ENCODE data around the gene SMAD2. TPM values are rescaled to one million over a fixed set of nuclear protein-coding genes. Genes with fewer than 3 reads are reported as not detected.

The SMAD2 gene
- total RNA-seq, 1 donor, result 44.9 TPM

DNA sequence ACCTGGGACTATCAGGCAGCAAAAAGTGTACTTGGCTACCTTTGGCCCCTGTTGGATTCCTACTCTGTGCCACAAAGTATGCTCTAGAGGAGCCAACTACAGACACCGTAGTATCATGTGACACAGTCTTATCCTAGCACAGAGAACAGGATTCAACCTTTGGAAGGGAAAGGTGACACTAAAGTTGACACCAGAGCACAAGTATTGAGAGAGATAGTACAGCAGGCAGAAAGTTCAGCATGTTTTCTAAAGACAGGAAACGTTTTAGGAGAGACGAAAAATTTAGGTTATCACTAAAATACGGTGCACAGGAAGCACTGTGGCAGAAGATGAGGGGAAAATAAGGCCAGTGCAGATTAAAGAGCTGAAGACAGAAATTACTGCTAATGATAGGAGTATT is 18.6 kb downstream of the SMAD2 start:
- Histone ChIP-seq H3K79me2 (ENCODE audit: insufficient read depth, low read length) (peaks cover 92% of the 10 kb centered on the region), H3K4me1 (ENCODE audit: insufficient read depth, low read length) (no peaks in the 10 kb centered on the region), H3K36me3 (ENCODE audit: insufficient read depth, low read length) (no peaks in the 10 kb centered on the region), H3K9me3 (ENCODE audit: low read depth, low read length) (no peaks in the 10 kb centered on the region), H2AFZ (ENCODE audit: low read length) (no peak overlapping the region), H3K27me3 (ENCODE audit: insufficient read depth, low read length) (no peaks in the 10 kb centered on the region), H3K27ac (ENCODE audit: low read depth, low read length) (no peak overlapping the region), H3K4me2 (ENCODE audit: insufficient read depth, low read length) (no peak overlapping the region), H3K4me3 (ENCODE audit: insufficient read depth, low read length) (no peak overlapping the region), H4K20me1 (ENCODE audit: insufficient read depth, low read length) (peaks cover 11% of the 10 kb centered on the region)
- TF ChIP-seq, protein P1, sequence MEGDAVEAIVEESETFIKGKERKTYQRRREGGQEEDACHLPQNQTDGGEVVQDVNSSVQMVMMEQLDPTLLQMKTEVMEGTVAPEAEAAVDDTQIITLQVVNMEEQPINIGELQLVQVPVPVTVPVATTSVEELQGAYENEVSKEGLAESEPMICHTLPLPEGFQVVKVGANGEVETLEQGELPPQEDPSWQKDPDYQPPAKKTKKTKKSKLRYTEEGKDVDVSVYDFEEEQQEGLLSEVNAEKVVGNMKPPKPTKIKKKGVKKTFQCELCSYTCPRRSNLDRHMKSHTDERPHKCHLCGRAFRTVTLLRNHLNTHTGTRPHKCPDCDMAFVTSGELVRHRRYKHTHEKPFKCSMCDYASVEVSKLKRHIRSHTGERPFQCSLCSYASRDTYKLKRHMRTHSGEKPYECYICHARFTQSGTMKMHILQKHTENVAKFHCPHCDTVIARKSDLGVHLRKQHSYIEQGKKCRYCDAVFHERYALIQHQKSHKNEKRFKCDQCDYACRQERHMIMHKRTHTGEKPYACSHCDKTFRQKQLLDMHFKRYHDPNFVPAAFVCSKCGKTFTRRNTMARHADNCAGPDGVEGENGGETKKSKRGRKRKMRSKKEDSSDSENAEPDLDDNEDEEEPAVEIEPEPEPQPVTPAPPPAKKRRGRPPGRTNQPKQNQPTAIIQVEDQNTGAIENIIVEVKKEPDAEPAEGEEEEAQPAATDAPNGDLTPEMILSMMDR (IDR thresholded peaks at IDR 0.05; ENCODE audit: extremely low read depth, low read depth, low read length), result no peak
- DNase-seq (ENCODE audit: insufficient read length, low spot score, missing footprints), result no peak

DNA sequence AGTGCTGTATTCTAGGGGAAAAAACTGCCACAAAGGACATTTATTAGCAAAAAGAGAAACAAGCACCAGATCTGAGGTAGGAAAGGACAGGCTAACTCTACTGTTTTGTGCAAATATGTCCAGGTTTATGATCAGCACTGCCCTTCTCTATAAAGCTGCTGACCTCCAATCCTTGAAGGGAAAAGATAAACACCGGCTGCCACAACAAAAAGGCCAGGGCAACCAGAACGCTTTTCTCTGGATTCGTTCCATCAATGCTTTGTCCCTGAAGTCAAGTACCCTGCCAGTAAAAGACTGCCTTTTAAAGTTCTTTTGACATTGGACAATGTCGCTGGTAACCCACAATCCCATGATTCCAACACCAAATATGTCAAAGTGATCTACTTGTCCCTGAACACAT is 21.0 kb downstream of the SMAD2 start:
- TF ChIP-seq, protein P1 (IDR thresholded peaks at IDR 0.05; ENCODE audit: extremely low read depth, low read depth, low read length), result no peak
- H3K4me3 ChIP-seq (ENCODE audit: insufficient read depth, low read length), result no peak overlapping the region
- H3K4me2 ChIP-seq (ENCODE audit: insufficient read depth, low read length), result no peak overlapping the region
- no peak overlapping the region for H3K27ac ChIP-seq (ENCODE audit: low read depth, low read length)
- H3K9me3 ChIP-seq (ENCODE audit: low read depth, low read length), result peaks cover 2% of the 10 kb centered on the region
- H3K4me1 ChIP-seq (ENCODE audit: insufficient read depth, low read length), result no peaks in the 10 kb centered on the region
- no peaks in the 10 kb centered on the region for H3K36me3 ChIP-seq (ENCODE audit: insufficient read depth, low read length)
- H4K20me1 ChIP-seq (ENCODE audit: insufficient read depth, low read length), result peaks cover 16% of the 10 kb centered on the region
- H3K27me3 ChIP-seq (ENCODE audit: insufficient read depth, low read length), result no peaks in the 10 kb centered on the region
- H2AFZ ChIP-seq (ENCODE audit: low read length), result no peak overlapping the region
- DNase-seq (ENCODE audit: insufficient read length, low spot score, missing footprints), result no peak
- H3K79me2 ChIP-seq (ENCODE audit: insufficient read depth, low read length), result peaks cover 92% of the 10 kb centered on the region

GRCh38 chr18:47908592-47908991 is 21.9 kb downstream of the SMAD2 start:
- Histone ChIP-seq H3K36me3 (ENCODE audit: insufficient read depth, low read length) (no peaks in the 10 kb centered on the region), H3K79me2 (ENCODE audit: insufficient read depth, low read length) (peaks cover 93% of the 10 kb centered on the region), H4K20me1 (ENCODE audit: insufficient read depth, low read length) (peaks cover 16% of the 10 kb centered on the region), H3K4me3 (ENCODE audit: insufficient read depth, low read length) (no peak overlapping the region), H3K9me3 (ENCODE audit: low read depth, low read length) (peaks cover 2% of the 10 kb centered on the region), H3K4me2 (ENCODE audit: insufficient read depth, low read length) (no peak overlapping the region), H3K27ac (ENCODE audit: low read depth, low read length) (no peak overlapping the region), H2AFZ (ENCODE audit: low read length) (no peak overlapping the region), H3K27me3 (ENCODE audit: insufficient read depth, low read length) (no peaks in the 10 kb centered on the region), H3K4me1 (ENCODE audit: insufficient read depth, low read length) (no peaks in the 10 kb centered on the region)
- TF ChIP-seq, protein P1 (IDR thresholded peaks at IDR 0.05; ENCODE audit: extremely low read depth, low read depth, low read length), result no peak
- DNase-seq (ENCODE audit: insufficient read length, low spot score, missing footprints), result no peak

DNA sequence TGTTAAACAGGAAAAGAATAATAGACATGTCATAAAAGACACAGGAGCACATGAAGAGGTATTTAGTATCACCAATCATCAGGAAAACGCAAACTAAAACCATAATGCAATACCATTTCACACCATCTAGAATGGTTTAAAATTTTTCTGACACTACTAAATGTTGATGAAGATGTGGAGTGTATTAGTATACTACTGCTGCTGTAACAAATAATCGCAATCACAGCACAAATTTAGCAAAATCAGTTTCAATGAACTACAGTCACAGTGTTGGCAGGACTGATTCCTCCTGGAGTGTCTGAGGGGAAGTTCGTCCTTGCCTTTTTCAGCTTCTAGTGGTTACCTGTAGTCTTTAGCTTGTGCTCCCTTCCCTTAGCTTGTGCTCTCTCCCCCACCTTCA is 24.1 kb downstream of the SMAD2 start:
- Histone ChIP-seq H3K4me2 (ENCODE audit: insufficient read depth, low read length) (no peak overlapping the region), H2AFZ (ENCODE audit: low read length) (no peak overlapping the region), H3K4me1 (ENCODE audit: insufficient read depth, low read length) (no peaks in the 10 kb centered on the region), H3K79me2 (ENCODE audit: insufficient read depth, low read length) (peaks cover 98% of the 10 kb centered on the region), H3K36me3 (ENCODE audit: insufficient read depth, low read length) (no peaks in the 10 kb centered on the region), H3K4me3 (ENCODE audit: insufficient read depth, low read length) (no peak overlapping the region), H3K27ac (ENCODE audit: low read depth, low read length) (no peak overlapping the region), H4K20me1 (ENCODE audit: insufficient read depth, low read length) (peaks cover 24% of the 10 kb centered on the region), H3K9me3 (ENCODE audit: low read depth, low read length) (peaks cover 2% of the 10 kb centered on the region), H3K27me3 (ENCODE audit: insufficient read depth, low read length) (no peaks in the 10 kb centered on the region)
- TF ChIP-seq, protein P1 (IDR thresholded peaks at IDR 0.05; ENCODE audit: extremely low read depth, low read depth, low read length), result no peak
- no peak for DNase-seq (ENCODE audit: insufficient read length, low spot score, missing footprints)
